ENCODE data around the gene FANCB. TPM values are rescaled to one million over a fixed set of nuclear protein-coding genes. Genes with fewer than 3 reads are reported as not detected.

Gene FANCB
- total RNA-seq, 1 experiment from 2014 or later = 11.6 TPM

DNA sequence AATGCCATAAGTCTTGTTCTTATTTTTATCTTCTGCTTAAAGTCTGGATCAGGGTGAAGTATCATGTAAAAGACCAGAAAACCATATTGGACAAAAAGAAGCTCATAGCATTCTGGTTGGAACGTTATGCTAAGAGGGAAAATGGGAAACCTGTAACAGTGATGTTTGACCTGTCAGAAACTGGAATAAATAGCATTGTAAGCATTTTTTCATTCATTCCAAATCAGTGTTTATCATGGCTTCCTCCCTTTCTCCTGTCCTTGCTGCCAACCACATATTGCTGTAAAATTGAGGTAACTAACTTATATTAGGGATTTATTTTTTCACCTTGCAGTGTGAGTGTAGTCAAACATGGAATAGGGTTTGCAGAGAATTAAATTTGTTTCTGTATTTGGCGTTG, 24.2 kb upstream of the FANCB start:
- intact Hi-C loops (cut with micrococcal nuclease) = no loop called here

GRCh38 chrX:14896273-14896672, 23.4 kb upstream of the FANCB start:
- no peak overlapping the region for H3K9ac ChIP-seq (ENCODE audit: low read length)
- no peaks in the 10 kb centered on the region for H3K9me3 ChIP-seq (ENCODE audit: low read length)
- H3K4me1 ChIP-seq (ENCODE audit: insufficient read depth, low read length) = peaks cover 15% of the 10 kb centered on the region
- ChIA-PET POLR2A (ENCODE audit: unreplicated experiment) (no interaction called here), CTCF (no interaction called here)
- H4K20me1 ChIP-seq (ENCODE audit: low read length) = no peaks in the 10 kb centered on the region
- ATAC-seq (no peak), DNase-seq (no peak)
- no peaks in the 10 kb centered on the region for H3K79me2 ChIP-seq (ENCODE audit: low read length)
- intact Hi-C loops (cut with micrococcal nuclease) = no loop called here
- H3K9me2 ChIP-seq (replicated peaks; ENCODE audit: low read length) = no peaks in the 10 kb centered on the region
- TF ChIP-seq, protein P1, sequence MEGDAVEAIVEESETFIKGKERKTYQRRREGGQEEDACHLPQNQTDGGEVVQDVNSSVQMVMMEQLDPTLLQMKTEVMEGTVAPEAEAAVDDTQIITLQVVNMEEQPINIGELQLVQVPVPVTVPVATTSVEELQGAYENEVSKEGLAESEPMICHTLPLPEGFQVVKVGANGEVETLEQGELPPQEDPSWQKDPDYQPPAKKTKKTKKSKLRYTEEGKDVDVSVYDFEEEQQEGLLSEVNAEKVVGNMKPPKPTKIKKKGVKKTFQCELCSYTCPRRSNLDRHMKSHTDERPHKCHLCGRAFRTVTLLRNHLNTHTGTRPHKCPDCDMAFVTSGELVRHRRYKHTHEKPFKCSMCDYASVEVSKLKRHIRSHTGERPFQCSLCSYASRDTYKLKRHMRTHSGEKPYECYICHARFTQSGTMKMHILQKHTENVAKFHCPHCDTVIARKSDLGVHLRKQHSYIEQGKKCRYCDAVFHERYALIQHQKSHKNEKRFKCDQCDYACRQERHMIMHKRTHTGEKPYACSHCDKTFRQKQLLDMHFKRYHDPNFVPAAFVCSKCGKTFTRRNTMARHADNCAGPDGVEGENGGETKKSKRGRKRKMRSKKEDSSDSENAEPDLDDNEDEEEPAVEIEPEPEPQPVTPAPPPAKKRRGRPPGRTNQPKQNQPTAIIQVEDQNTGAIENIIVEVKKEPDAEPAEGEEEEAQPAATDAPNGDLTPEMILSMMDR (conservative IDR thresholded peaks at IDR 0.05; ENCODE audit: low read depth, low read length) = no peak
- TF ChIP-seq EZH2phosphoT487 (IDR thresholded peaks at IDR 0.05; ENCODE audit: borderline replicate concordance, low read length) (no peak), EZH2 (IDR thresholded peaks at IDR 0.05; ENCODE audit: low read length, unreplicated experiment) (no peak)
- H3K27me3 ChIP-seq (ENCODE audit: low read length) = no peaks in the 10 kb centered on the region
- H3K4me2 ChIP-seq (ENCODE audit: low read length) = no peak overlapping the region
- no peak overlapping the region for H2AFZ ChIP-seq (ENCODE audit: low read length)
- H3K27ac ChIP-seq (ENCODE audit: low read length) = no peak overlapping the region
- BruUV-seq (replicated peaks) = no TSS peak
- no peaks in the 10 kb centered on the region for H3F3A ChIP-seq (ENCODE audit: low read length, unreplicated experiment)
- no peak overlapping the region for H3K4me3 ChIP-seq (ENCODE audit: low read length)
- no peaks in the 10 kb centered on the region for H3K36me3 ChIP-seq (ENCODE audit: low read depth, low read length)

More for the DNA sequence above, 24.2 kb upstream of the FANCB start:
- H3F3A ChIP-seq (ENCODE audit: low read length, unreplicated experiment) = no peaks in the 10 kb centered on the region
- POLR2A ChIA-PET (ENCODE audit: unreplicated experiment) = no interaction called here
- CTCF ChIA-PET = no interaction called here
- no peaks in the 10 kb centered on the region for H3K9me3 ChIP-seq (ENCODE audit: low read length)
- no peak overlapping the region for H3K4me2 ChIP-seq (ENCODE audit: low read length)
- BruUV-seq (replicated peaks) = no TSS peak
- no peak for ATAC-seq
- H2AFZ ChIP-seq (ENCODE audit: low read length) = no peak overlapping the region
- no peak for DNase-seq
- no peak overlapping the region for H3K27ac ChIP-seq (ENCODE audit: low read length)
- H3K4me1 ChIP-seq (ENCODE audit: insufficient read depth, low read length) = peaks cover 15% of the 10 kb centered on the region
- H3K27me3 ChIP-seq (ENCODE audit: low read length) = no peaks in the 10 kb centered on the region
- H4K20me1 ChIP-seq (ENCODE audit: low read length) = no peaks in the 10 kb centered on the region
- H3K36me3 ChIP-seq (ENCODE audit: low read depth, low read length) = no peaks in the 10 kb centered on the region
- no peaks in the 10 kb centered on the region for H3K79me2 ChIP-seq (ENCODE audit: low read length)
- no peak overlapping the region for H3K4me3 ChIP-seq (ENCODE audit: low read length)
- TF ChIP-seq, protein P1 (conservative IDR thresholded peaks at IDR 0.05; ENCODE audit: low read depth, low read length) = no peak
- TF ChIP-seq EZH2phosphoT487 (IDR thresholded peaks at IDR 0.05; ENCODE audit: borderline replicate concordance, low read length) (no peak), EZH2 (IDR thresholded peaks at IDR 0.05; ENCODE audit: low read length, unreplicated experiment) (no peak)
- no peak overlapping the region for H3K9ac ChIP-seq (ENCODE audit: low read length)
- no peaks in the 10 kb centered on the region for H3K9me2 ChIP-seq (replicated peaks; ENCODE audit: low read length)

DNA sequence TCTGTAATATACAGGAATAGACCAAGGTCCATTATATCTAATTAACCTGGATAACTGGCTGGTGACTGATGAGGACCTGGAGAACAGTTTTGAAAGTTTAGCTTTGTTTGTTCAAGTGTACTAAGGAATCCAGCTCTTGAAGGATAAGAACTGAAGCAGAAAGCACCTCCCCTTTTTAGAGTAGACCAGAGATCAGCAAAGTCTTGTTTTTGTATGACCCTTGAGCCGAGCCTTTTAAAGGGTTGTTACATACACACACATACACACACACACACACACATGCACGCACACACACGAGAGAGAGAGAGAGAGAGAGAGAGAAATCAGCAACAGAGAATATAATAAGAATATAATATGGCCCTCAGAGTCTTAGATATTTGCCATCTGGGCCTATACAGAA, 13.4 kb upstream of the FANCB start:
- H3K4me3 ChIP-seq (ENCODE audit: low read length) = no peak overlapping the region
- intact Hi-C loops (cut with micrococcal nuclease) = no loop called here
- H3K27ac ChIP-seq (ENCODE audit: low read length) = no peak overlapping the region
- H3K36me3 ChIP-seq (ENCODE audit: low read depth, low read length) = no peaks in the 10 kb centered on the region
- ChIA-PET CTCF (no interaction called here), POLR2A (ENCODE audit: unreplicated experiment) (no interaction called here)
- no TSS peak for BruUV-seq (replicated peaks)
- H3K9me3 ChIP-seq (ENCODE audit: low read length) = no peaks in the 10 kb centered on the region
- no peak overlapping the region for H3K9ac ChIP-seq (ENCODE audit: low read length)
- no peaks in the 10 kb centered on the region for H3F3A ChIP-seq (ENCODE audit: low read length, unreplicated experiment)
- no peak overlapping the region for H2AFZ ChIP-seq (ENCODE audit: low read length)
- H3K79me2 ChIP-seq (ENCODE audit: low read length) = no peaks in the 10 kb centered on the region
- H4K20me1 ChIP-seq (ENCODE audit: low read length) = no peaks in the 10 kb centered on the region
- no peaks in the 10 kb centered on the region for H3K4me1 ChIP-seq (ENCODE audit: insufficient read depth, low read length)
- no peak for ATAC-seq
- no peak for TF ChIP-seq EZH2phosphoT487 (IDR thresholded peaks at IDR 0.05; ENCODE audit: borderline replicate concordance, low read length)
- TF ChIP-seq, protein P1 (conservative IDR thresholded peaks at IDR 0.05; ENCODE audit: low read depth, low read length) = no peak
- no peak for TF ChIP-seq EZH2 (IDR thresholded peaks at IDR 0.05; ENCODE audit: low read length, unreplicated experiment)
- DNase-seq = no peak
- H3K9me2 ChIP-seq (replicated peaks; ENCODE audit: low read length) = no peaks in the 10 kb centered on the region
- no peaks in the 10 kb centered on the region for H3K27me3 ChIP-seq (ENCODE audit: low read length)
- H3K4me2 ChIP-seq (ENCODE audit: low read length) = no peak overlapping the region

Data from PC-3 (cell line).